WTC11 (cell line): ENCODE measurements around the gene SLC44A2. TPM values are rescaled to one million over a fixed set of nuclear protein-coding genes. Genes with fewer than 3 reads are reported as not detected.

ENCODE experiments used
- ATAC-seq: fragments of 200-7000 bp; cut with Tn5 transposase; 2 replicates; pipeline ENCODE4 v1.10.0; 2021; ENCODE audit warnings: mild to moderate bottlenecking, moderate library complexity
- CTCF ChIA-PET: fragments of 300-600 bp; sonication (Branson Sonifier 250); formaldehyde crosslinking; loops from one replicate; lab custom pipeline; 2021; ENCODE audit warnings: antibody characterized with exemption; lab: Charles Lee
- POLR2A ChIA-PET: fragments of 350-600 bp; sonication (Branson Sonifier 250); formaldehyde crosslinking; loops from one replicate; lab custom pipeline; 2021; ENCODE audit warnings: antibody characterized with exemption; lab: Charles Lee
- DNase-seq: peaks from one replicate; pipeline ENCODE4 v3.0.0; 2021; ENCODE audit warnings: low spot score
- H3K27ac Mint-ChIP-seq: 2 replicates; pipeline ENCODE4 v1.8.0; 2021; ENCODE audit warnings: mixed read lengths
- H3K27me3 Mint-ChIP-seq: 2 replicates; pipeline ENCODE4 v1.8.0; 2021; ENCODE audit warnings: low read depth, mild to moderate bottlenecking, moderate library complexity, mixed read lengths
- H3K36me3 Mint-ChIP-seq: 2 replicates; pipeline ENCODE4 v1.8.0; 2021; ENCODE audit warnings: mixed read lengths
- H3K4me1 Mint-ChIP-seq: 2 replicates; pipeline ENCODE4 v1.8.0; 2022; ENCODE audit warnings: mixed read lengths
- H3K4me3 Mint-ChIP-seq: 2 replicates; pipeline ENCODE4 v1.8.0; 2021; ENCODE audit warnings: mild to moderate bottlenecking, moderate library complexity, mixed read lengths
- H3K9me3 Mint-ChIP-seq: 2 replicates; pipeline ENCODE4 v1.8.0; 2021; ENCODE audit warnings: mixed read lengths
- CBFB ChIP-seq: sonication (generic); formaldehyde crosslinking; IDR thresholded peaks from 2 replicates; pipeline ENCODE4 v1.8.1; 2022; ENCODE audit warnings: mild to moderate bottlenecking, low read depth, missing genetic modification reagents
- EMX1 ChIP-seq: fragments of 250-450 bp; sonication (Bioruptor Pico); IDR thresholded peaks from 2 replicates; pipeline ENCODE4 v1.8.0; 2021; ENCODE audit warnings: mild to moderate bottlenecking
- FOXP4 ChIP-seq: sonication (generic); formaldehyde crosslinking; IDR thresholded peaks from 2 replicates; pipeline ENCODE4 v1.8.0; 2022; ENCODE audit warnings: mild to moderate bottlenecking, missing genetic modification reagents
- GTF2I ChIP-seq: fragments of 250-450 bp; sonication (Bioruptor Pico); conservative IDR thresholded peaks from 2 replicates; pipeline ENCODE4 v1.4.0; 2021; ENCODE audit warnings: mild to moderate bottlenecking
- NFE2L1 ChIP-seq: sonication (generic); formaldehyde crosslinking; IDR thresholded peaks from 2 replicates; pipeline ENCODE4 v1.8.1; 2023; ENCODE audit warnings: missing genetic modification reagents
- OVOL2 ChIP-seq: fragments of 250-450 bp; sonication (Bioruptor Pico); IDR thresholded peaks from 2 replicates; pipeline ENCODE4 v1.9.0; 2021; ENCODE audit warnings: mild to moderate bottlenecking, borderline replicate concordance
- PRRX2 ChIP-seq: fragments of 250-450 bp; sonication (Bioruptor Pico); IDR thresholded peaks from 2 replicates; pipeline ENCODE4 v1.8.0; 2021; ENCODE audit warnings: mild to moderate bottlenecking
- SMAD3 ChIP-seq: sonication (generic); formaldehyde crosslinking; IDR thresholded peaks from 2 replicates; pipeline ENCODE4 v1.8.0; 2022; ENCODE audit warnings: missing genetic modification reagents, mild to moderate bottlenecking, borderline replicate concordance
- TEAD4 ChIP-seq: sonication (generic); formaldehyde crosslinking; IDR thresholded peaks from 2 replicates; pipeline ENCODE4 v1.8.0; 2022; ENCODE audit warnings: mild to moderate bottlenecking, missing genetic modification reagents
- USF2 ChIP-seq: sonication (generic); formaldehyde crosslinking; IDR thresholded peaks from 2 replicates; pipeline ENCODE4 v1.8.1; 2023; ENCODE audit warnings: mild to moderate bottlenecking, missing genetic modification reagents, moderate library complexity
- ZMAT4 ChIP-seq: fragments of 250-450 bp; sonication (Bioruptor Pico); IDR thresholded peaks from 2 replicates; pipeline ENCODE4 v1.9.0; 2021; ENCODE audit warnings: mild to moderate bottlenecking
- ZNF317 ChIP-seq: sonication (generic); formaldehyde crosslinking; IDR thresholded peaks from 2 replicates; pipeline ENCODE4 v1.8.1; 2023; ENCODE audit warnings: low read depth, mild to moderate bottlenecking, moderate library complexity, missing genetic modification reagents, borderline replicate concordance
- ZNF423 ChIP-seq: fragments of 250-450 bp; sonication (Bioruptor Pico); IDR thresholded peaks from 2 replicates; pipeline ENCODE4 v2.1.2; 2022; ENCODE audit warnings: mild to moderate bottlenecking, moderate library complexity
- ZNF512 ChIP-seq: sonication (generic); formaldehyde crosslinking; IDR thresholded peaks from 2 replicates; pipeline ENCODE4 v1.8.1; 2022; ENCODE audit warnings: missing genetic modification reagents, borderline replicate concordance
- ZNF532 ChIP-seq: fragments of 250-450 bp; sonication (Bioruptor Pico); IDR thresholded peaks from 2 replicates; pipeline ENCODE4 v1.9.0; 2021; ENCODE audit warnings: mild to moderate bottlenecking, borderline replicate concordance
- total RNA-seq: library from RNA; stranded (reverse); gene quantifications from 3 replicates; pipeline ENCODE4 v1.2.3, GENCODE V29; 2021

SLC44A2 gene
- total RNA-seq, 1 experiment from 2014 or later = 109 TPM

GRCh38 chr19:10624585-10624984 is 768 bp upstream of the SLC44A2 start (continued):
- TF ChIP-seq FOXP4 (CRISPR knock-in tag) (no peak), GTF2I (CRISPR knock-in tag) (no peak), PRRX2 (no peak), ZNF532 (CRISPR knock-in tag) (no peak)

GRCh38 chr19:10625762-10626138 is 397 bp downstream of the SLC44A2 start:
- TF ChIP-seq ZNF317 (CRISPR knock-in tag) = no peak
- TF ChIP-seq NFE2L1 (CRISPR knock-in tag) = no peak
- no peak for TF ChIP-seq ZNF423
- H3K4me3 Mint-ChIP-seq = peak overlapping the region; percentile 86
- peaks cover 13% of the 10 kb centered on the region for H3K36me3 Mint-ChIP-seq
- DNase-seq = no peak
- no peaks in the 10 kb centered on the region for H3K27me3 Mint-ChIP-seq
- no peaks in the 10 kb centered on the region for H3K9me3 Mint-ChIP-seq
- H3K27ac Mint-ChIP-seq = peak overlapping the region; percentile 95
- ChIA-PET CTCF (interaction anchor here (0.9 to 3.6 kb wide), 7 partner anchors 18 to 235 kb away, joined by 4 to 36 read pairs (median 5); no protein-coding TSS in a partner anchor), POLR2A (no interaction called here)
- H3K4me1 Mint-ChIP-seq = peaks cover 18% of the 10 kb centered on the region
- peak; percentile 19 for ATAC-seq

GRCh38 chr19:10631874-10632273 is 6.5 kb downstream of the SLC44A2 start:
- CTCF ChIA-PET = no interaction called here
- no peak for DNase-seq
- TF ChIP-seq TEAD4 (CRISPR knock-in tag) (no peak), EMX1 (CRISPR knock-in tag) (no peak), USF2 (no peak), ZMAT4 (no peak), SMAD3 (CRISPR knock-in tag) (no peak), CBFB (CRISPR knock-in tag) (no peak), OVOL2 (CRISPR knock-in tag) (no peak), ZNF512 (no peak)
- TF ChIP-seq, all 79 proteins: peak for 0
- POLR2A ChIA-PET = no interaction called here
- no peak overlapping the region for H3K4me3 Mint-ChIP-seq
- H3K27me3 Mint-ChIP-seq = no peaks in the 10 kb centered on the region
- peaks cover 57% of the 10 kb centered on the region for H3K36me3 Mint-ChIP-seq
- H3K4me1 Mint-ChIP-seq = peaks cover 12% of the 10 kb centered on the region
- no peak for ATAC-seq
- no peaks in the 10 kb centered on the region for H3K9me3 Mint-ChIP-seq
- H3K27ac Mint-ChIP-seq = no peak overlapping the region
